Mesenteric fat pad (tissue), 1 donor: ENCODE data around the gene NTRK2. TPM values are rescaled to one million over a fixed set of nuclear protein-coding genes. Genes with fewer than 3 reads are reported as not detected.

Source experiments
- DNase-seq: peaks from one replicate; pipeline ENCODE4 v3.0.0-alpha.2; 2020; ENCODE audit warnings: low spot score
- total RNA-seq: library from RNA; stranded (reverse); fragmentation: NEBNext Ultra II Directional; extraction: Animal tissue kit (Norgen Biotek cat#: 25700); gene quantifications from one replicate; pipeline ENCODE4 v1.2.1, GENCODE V29; 2021
- donor health status: DM: yes; HTN: yes; CAD: no.

Gene NTRK2
- total RNA-seq, 1 donor from 2014 or later = 14.4 TPM

GRCh38 chr9:85004818-85005413 is 335.4 kb downstream of the NTRK2 start:
- no peak for DNase-seq

- no peak for DNase-seq
Observed at GRCh38 chr9:85007748-85008147, 338.2 kb downstream of the NTRK2 start.

GRCh38 chr9:85008215-85008614 is 338.7 kb downstream of the NTRK2 start:
- DNase-seq = no peak

- no peak for DNase-seq
Observed at GRCh38 chr9:85009251-85009650, 339.7 kb downstream of the NTRK2 start.

- no peak for DNase-seq
Observed at GRCh38 chr9:85013703-85014102, 344.2 kb downstream of the NTRK2 start.

- no peak for DNase-seq
Observed at GRCh38 chr9:85014292-85014691, 344.8 kb downstream of the NTRK2 start.

- no peak for DNase-seq
Observed at GRCh38 chr9:85016384-85017006, 347.0 kb downstream of the NTRK2 start.

- DNase-seq = no peak
Observed at GRCh38 chr9:85020791-85021190, 351.3 kb downstream of the NTRK2 start.

GRCh38 chr9:85021686-85022085 is 352.2 kb downstream of the NTRK2 start:
- no peak for DNase-seq

GRCh38 chr9:85024374-85024773 is 354.8 kb downstream of the NTRK2 start:
- DNase-seq = no peak

GRCh38 chr9:85025638-85026037 is 356.1 kb downstream of the NTRK2 start:
- no peak for DNase-seq

- no peak for DNase-seq
Observed at GRCh38 chr9:85027870-85028269, 358.3 kb downstream of the NTRK2 start.

GRCh38 chr9:85030316-85030715 is 360.8 kb downstream of the NTRK2 start:
- no peak for DNase-seq

- DNase-seq = no peak
Observed at GRCh38 chr9:85036496-85036895, 367.0 kb downstream of the NTRK2 start.

GRCh38 chr9:85038061-85038460 is 368.5 kb downstream of the NTRK2 start:
- no peak for DNase-seq

GRCh38 chr9:85038824-85039608 is 369.5 kb downstream of the NTRK2 start:
- no peak for DNase-seq

- DNase-seq = no peak
Observed at GRCh38 chr9:85040146-85040545, 370.6 kb downstream of the NTRK2 start.

GRCh38 chr9:85040821-85041465 is 371.4 kb downstream of the NTRK2 start:
- no peak for DNase-seq

- DNase-seq = no peak
Observed at GRCh38 chr9:85041466-85042137, 372.1 kb downstream of the NTRK2 start.

GRCh38 chr9:85042981-85043647 is 373.6 kb downstream of the NTRK2 start:
- DNase-seq = no peak

- no peak for DNase-seq
Observed at GRCh38 chr9:85045271-85045670, 375.7 kb downstream of the NTRK2 start.
